ENCODE data around the gene SYCE1. TPM values are rescaled to one million over a fixed set of nuclear protein-coding genes. Genes with fewer than 3 reads are reported as not detected.
"Not testable (repeated sequence)": the region's sequence is repeated elsewhere in the genome, so short reads cannot be mapped to it uniquely, and the experiment has no call there.

SYCE1 gene
- total RNA-seq, 1 donor from 2014 or later = not detected

DNA sequence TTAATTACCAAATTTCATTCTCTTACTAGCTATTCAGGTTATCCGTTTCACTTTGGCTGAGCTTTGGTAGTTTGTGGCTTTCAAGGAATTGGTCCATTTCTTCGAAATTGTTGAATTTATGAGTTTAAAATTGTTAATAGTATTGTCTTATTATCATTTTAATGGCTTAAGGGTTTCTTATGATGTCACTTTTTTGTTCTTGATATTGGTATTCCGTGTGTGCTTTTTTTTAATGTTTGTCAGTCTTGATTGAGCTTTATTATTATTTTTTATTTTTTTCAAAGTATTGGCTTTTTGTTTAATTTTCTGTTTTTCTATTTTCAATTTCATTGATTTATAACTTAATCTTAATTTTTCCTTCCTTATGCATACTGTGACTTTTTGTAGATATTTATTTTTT lies 35.3 kb upstream of the SYCE1 start:
- Histone ChIP-seq H3K36me3 (no peaks in the 10 kb centered on the region), H3K9me3 (no peaks in the 10 kb centered on the region), H3K4me3 (no peak overlapping the region), H3K4me1 (no peaks in the 10 kb centered on the region), H3K27me3 (no peaks in the 10 kb centered on the region), H3K27ac (no peak overlapping the region)
- TF ChIP-seq POLR2A (IDR thresholded peaks at IDR 0.05) (no peak), POLR2AphosphoS5 (IDR thresholded peaks at IDR 0.05; ENCODE audit: insufficient read depth in 1 of 2, low read depth in 1 of 2) (no peak)
- TF ChIP-seq, protein P1, sequence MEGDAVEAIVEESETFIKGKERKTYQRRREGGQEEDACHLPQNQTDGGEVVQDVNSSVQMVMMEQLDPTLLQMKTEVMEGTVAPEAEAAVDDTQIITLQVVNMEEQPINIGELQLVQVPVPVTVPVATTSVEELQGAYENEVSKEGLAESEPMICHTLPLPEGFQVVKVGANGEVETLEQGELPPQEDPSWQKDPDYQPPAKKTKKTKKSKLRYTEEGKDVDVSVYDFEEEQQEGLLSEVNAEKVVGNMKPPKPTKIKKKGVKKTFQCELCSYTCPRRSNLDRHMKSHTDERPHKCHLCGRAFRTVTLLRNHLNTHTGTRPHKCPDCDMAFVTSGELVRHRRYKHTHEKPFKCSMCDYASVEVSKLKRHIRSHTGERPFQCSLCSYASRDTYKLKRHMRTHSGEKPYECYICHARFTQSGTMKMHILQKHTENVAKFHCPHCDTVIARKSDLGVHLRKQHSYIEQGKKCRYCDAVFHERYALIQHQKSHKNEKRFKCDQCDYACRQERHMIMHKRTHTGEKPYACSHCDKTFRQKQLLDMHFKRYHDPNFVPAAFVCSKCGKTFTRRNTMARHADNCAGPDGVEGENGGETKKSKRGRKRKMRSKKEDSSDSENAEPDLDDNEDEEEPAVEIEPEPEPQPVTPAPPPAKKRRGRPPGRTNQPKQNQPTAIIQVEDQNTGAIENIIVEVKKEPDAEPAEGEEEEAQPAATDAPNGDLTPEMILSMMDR (IDR thresholded peaks at IDR 0.05) = no peak
- intact Hi-C loops (cut with DNase I) = no loop called here
- no peak for DNase-seq (ENCODE audit: extremely low spot score in 2 of 2)

DNA sequence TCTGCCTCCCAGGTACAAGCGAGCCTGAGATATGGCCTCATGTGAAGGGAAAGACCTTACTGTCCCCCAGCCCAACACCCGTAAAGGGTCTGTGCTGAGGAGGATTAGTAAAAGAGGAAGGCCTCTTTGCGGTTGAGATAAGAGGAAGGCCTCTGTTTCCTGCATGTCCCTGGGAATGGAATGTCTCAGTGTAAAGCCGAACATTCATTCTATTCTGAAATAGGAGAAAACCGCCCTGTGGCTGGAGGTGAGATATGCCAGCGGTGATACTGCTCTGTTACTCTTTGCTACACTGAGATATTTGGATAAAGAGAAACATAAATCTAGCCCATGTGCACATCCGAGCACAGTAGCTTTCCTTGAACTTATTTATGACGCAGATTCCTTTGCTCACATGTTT lies 34.5 kb upstream of the SYCE1 start:
- intact Hi-C loops (cut with DNase I); H3K9me3 ChIP-seq; H3K36me3 ChIP-seq; H3K4me1 ChIP-seq; H3K4me3 ChIP-seq; DNase-seq (ENCODE audit: extremely low spot score in 2 of 2); H3K27ac ChIP-seq; H3K27me3 ChIP-seq: not testable (repeated sequence)

DNA sequence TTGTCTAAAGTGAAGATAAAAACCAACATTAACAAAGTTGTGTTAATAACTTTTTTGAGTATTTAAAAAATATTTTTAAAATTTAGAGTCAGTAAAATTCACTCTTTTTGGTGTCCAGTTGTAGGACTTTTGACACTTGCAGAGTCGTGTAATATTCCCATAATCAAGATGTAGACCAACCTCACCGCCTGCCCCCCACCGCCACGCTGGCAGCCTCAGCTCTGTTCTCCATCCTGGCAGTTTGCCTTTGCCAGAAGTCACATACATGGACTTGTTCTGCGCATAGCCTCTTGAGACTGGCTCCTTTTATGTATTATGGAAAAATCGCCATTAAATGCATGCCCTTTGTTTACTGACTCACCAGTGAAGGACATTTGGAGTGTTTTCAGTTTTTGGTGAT lies 27.3 kb upstream of the SYCE1 start:
- intact Hi-C loops (cut with DNase I) = no loop called here
- no peak overlapping the region for H3K4me3 ChIP-seq
- no peaks in the 10 kb centered on the region for H3K4me1 ChIP-seq
- H3K27me3 ChIP-seq = no peaks in the 10 kb centered on the region
- H3K36me3 ChIP-seq = no peaks in the 10 kb centered on the region
- no peaks in the 10 kb centered on the region for H3K9me3 ChIP-seq
- H3K27ac ChIP-seq = no peak overlapping the region
- no peak for TF ChIP-seq POLR2AphosphoS5 (IDR thresholded peaks at IDR 0.05; ENCODE audit: insufficient read depth in 1 of 2, low read depth in 1 of 2)
- TF ChIP-seq POLR2A (IDR thresholded peaks at IDR 0.05) = no peak
- TF ChIP-seq, protein P1 (IDR thresholded peaks at IDR 0.05) = no peak
- no peak for DNase-seq (ENCODE audit: extremely low spot score in 2 of 2)

DNA sequence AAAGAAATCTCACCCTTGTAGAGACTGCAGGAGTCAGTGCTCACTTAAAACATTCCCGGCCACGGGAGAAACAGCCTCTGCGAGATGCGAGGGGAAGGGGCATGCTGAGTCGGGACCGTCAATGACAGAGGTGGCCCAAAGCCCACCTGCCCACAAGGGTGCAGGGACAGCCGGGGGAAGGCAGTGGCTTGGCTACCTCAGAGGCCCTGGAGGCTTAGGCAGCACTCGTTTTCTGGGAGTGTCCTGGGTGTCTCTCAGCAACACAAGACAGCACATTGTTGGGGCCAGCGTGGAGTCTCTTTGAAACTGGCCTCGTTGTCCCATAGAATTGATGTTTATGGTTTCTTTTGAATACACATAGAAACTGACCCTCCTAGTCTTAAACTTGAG lies 25.6 kb upstream of the SYCE1 start:
- no peaks in the 10 kb centered on the region for H3K9me3 ChIP-seq
- no peak for TF ChIP-seq POLR2AphosphoS5 (IDR thresholded peaks at IDR 0.05; ENCODE audit: insufficient read depth in 1 of 2, low read depth in 1 of 2)
- TF ChIP-seq POLR2A (IDR thresholded peaks at IDR 0.05) = no peak
- TF ChIP-seq, protein P1 (IDR thresholded peaks at IDR 0.05) = no peak
- no peaks in the 10 kb centered on the region for H3K36me3 ChIP-seq
- no peak overlapping the region for H3K27ac ChIP-seq
- no peak overlapping the region for H3K4me3 ChIP-seq
- no peak for DNase-seq (ENCODE audit: extremely low spot score in 2 of 2)
- H3K27me3 ChIP-seq = no peaks in the 10 kb centered on the region
- intact Hi-C loops (cut with DNase I) = no loop called here
- H3K4me1 ChIP-seq = no peaks in the 10 kb centered on the region

DNA sequence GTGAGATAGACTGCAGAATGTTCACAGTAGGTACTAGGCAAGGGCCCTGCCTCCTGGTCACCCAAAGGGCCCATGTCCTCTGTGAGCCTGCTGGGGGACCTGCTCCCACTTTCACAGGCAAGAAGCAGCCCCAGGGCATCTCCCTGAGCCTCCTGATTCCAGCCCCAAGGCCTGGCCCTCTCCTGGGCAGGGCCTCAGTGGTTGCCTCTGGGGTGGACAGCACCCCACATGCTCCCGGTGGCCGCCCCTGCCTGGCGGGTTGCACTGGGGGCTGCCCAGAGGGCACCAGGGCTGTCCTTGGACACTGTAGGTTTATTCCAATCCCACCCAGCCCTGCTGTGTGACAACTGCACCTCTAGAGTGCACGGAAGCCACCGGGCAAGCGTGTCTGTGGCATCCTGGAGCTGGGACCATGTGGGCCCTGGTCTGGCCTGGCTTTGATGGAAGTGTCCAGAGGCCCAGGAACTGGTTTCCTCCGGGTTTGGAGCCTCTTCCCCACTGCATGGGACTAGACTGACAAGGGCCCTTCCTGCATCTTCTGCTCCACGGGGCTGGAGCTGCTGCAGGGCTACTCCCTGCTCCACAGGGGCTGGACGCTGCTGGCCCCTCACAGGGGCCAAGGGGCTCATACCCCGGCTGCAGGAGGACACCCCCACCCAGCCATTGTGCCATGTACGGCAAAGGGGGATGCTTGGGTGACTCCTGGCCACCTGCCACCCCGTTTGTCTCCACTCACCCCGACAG lies 25.0 kb upstream of the SYCE1 start:
- Histone ChIP-seq H3K27me3 (no peaks in the 10 kb centered on the region), H3K4me1 (no peaks in the 10 kb centered on the region), H3K36me3 (no peaks in the 10 kb centered on the region), H3K9me3 (no peaks in the 10 kb centered on the region), H3K4me3 (no peak overlapping the region), H3K27ac (no peak overlapping the region)
- TF ChIP-seq POLR2AphosphoS5 (IDR thresholded peaks at IDR 0.05; ENCODE audit: insufficient read depth in 1 of 2, low read depth in 1 of 2) = no peak
- TF ChIP-seq, protein P1 (IDR thresholded peaks at IDR 0.05) = no peak
- no peak for TF ChIP-seq POLR2A (IDR thresholded peaks at IDR 0.05)
- no peak for DNase-seq (ENCODE audit: extremely low spot score in 2 of 2)
- intact Hi-C loops (cut with DNase I) = no loop called here

DNA sequence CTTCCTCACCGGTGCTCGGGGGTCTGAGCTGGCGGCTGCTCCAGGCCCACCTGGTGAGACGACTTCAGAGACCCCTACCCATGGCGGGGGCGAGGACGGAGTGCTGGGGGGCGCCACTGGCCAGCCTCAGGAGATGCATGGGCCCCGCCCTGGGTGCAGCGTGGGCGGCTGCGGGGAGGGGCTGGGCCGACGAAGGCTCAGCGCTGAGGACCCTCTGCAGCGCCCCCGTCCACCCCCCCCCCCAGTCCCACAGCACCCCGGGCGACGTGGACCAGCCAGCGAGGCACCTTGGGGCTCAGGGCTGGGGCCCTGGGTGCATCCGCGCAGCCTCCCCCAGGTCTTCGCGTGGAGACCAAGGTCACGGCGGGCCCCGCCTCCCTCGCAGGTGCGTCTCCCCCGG lies 11.7 kb upstream of the SYCE1 start:
- H3K4me3 ChIP-seq; H3K27me3 ChIP-seq; DNase-seq (ENCODE audit: extremely low spot score in 2 of 2); H3K27ac ChIP-seq; H3K4me1 ChIP-seq; intact Hi-C loops (cut with DNase I); H3K36me3 ChIP-seq; H3K9me3 ChIP-seq: not testable (repeated sequence)

DNA sequence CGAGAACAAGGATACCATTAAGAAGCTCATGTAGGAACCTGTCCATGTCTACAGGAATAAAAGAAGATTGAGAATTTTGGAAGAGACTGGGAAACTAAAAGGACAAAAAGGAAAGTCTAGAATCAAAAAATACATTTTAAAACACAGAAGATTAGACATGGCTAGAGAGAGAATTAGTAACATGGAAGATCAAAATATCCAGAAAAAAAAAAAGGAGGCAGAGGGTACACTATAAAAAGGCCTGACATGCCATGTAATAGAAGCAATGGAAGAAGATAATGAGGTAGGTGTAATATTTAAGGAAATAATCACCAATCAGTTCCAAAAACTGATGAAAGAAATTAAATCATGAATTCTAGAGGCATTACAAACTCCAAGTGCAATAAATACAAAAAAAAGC lies 8.1 kb upstream of the SYCE1 start:
- DNase-seq (ENCODE audit: extremely low spot score in 2 of 2); H3K27ac ChIP-seq; H3K4me3 ChIP-seq; H3K36me3 ChIP-seq; H3K27me3 ChIP-seq; intact Hi-C loops (cut with DNase I); H3K9me3 ChIP-seq; H3K4me1 ChIP-seq: not testable (repeated sequence)

DNA sequence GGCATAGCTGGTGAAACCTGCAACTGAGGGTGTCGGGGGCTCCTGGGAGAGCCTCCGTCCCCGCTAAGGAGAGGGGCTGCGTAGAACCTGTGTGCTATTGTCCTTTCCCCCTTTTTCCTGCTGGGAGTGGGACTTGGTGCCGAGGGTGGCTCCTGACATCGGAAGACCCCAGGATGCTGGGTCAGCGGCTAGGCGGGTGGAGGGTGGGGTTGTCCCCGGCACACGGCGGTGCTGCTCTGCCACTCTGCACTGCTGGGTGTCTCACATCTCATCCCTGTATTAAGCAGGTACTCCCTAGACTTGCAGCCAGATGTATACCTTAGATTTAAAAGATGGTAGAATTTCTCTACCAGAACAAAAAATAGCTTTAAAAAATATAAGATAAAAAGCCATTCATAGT lies 6.7 kb upstream of the SYCE1 start:
- intact Hi-C loops (cut with DNase I); H3K27ac ChIP-seq; H3K4me1 ChIP-seq; DNase-seq (ENCODE audit: extremely low spot score in 2 of 2); H3K27me3 ChIP-seq; H3K36me3 ChIP-seq; H3K4me3 ChIP-seq; H3K9me3 ChIP-seq: not testable (repeated sequence)

DNA sequence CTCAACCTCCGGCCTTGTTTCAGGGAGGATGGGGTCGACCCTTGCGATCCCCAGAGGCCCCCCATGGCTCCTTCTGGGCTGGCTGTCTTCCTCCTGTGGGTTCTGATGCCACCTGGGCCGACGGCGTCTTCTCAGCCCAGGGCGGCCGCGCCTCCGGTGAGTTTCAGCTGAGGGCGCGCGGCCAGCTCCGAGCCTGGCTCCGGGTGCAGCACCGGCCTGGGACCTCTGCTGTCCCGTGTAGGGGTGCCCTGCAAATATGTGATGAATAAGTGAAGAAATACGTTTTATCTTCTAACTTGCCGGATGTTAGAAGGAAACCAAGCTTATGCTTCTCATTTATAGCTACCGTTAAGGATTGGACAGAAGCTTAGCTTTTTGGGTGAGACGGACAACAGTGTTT lies 4.4 kb upstream of the SYCE1 start:
- intact Hi-C loops (cut with DNase I) = not testable (repeated sequence)

More for the DNA sequence above, 4.4 kb upstream of the SYCE1 start:
- DNase-seq (ENCODE audit: extremely low spot score in 2 of 2); H3K4me1 ChIP-seq; H3K36me3 ChIP-seq; H3K9me3 ChIP-seq; H3K27ac ChIP-seq; H3K4me3 ChIP-seq; H3K27me3 ChIP-seq: not testable (repeated sequence)

Measured in vagina (tissue), 2 donors.